PC-9 (cell line): ENCODE measurements around the gene KCNJ16.

Experiments used
- CTCF ChIP-seq: fragments of 200-600 bp; sonication (generic); conservative IDR thresholded peaks from 2 replicates; pipeline ENCODE4 v1.6.1; 2017; ENCODE audit warnings: mixed run types, antibody characterized with exemption, mild to moderate bottlenecking, moderate library complexity
- EZH2 ChIP-seq: fragments of 200-600 bp; sonication (generic); IDR thresholded peaks from 2 replicates; pipeline ENCODE4 v1.8.0; 2017; ENCODE audit warnings: antibody characterized with exemption, low read depth

GRCh38 chr17:70099884-70100283 is 24.9 kb downstream of the KCNJ16 start:
- TF ChIP-seq EZH2, result no peak
- TF ChIP-seq CTCF, result no peak
